Measurements from ENCODE around the gene KAT7.
A peak's percentile ranks its signal among the peaks of the same experiment; 100 is the strongest.
"Not testable (repeated sequence)": the region's sequence is repeated elsewhere in the genome, so short reads cannot be mapped to it uniquely, and the experiment has no call there.

The KAT7 gene

GRCh38 chr17:49809056-49809455 is 20.6 kb downstream of the KAT7 start:
- DNase-seq (ENCODE audit: low read depth in 2 of 2), result no peak

- DNase-seq (ENCODE audit: low read depth in 2 of 2), result no peak
Measured at GRCh38 chr17:49814781-49815529, 26.5 kb downstream of the KAT7 start.

GRCh38 chr17:49815761-49816281 is 27.3 kb downstream of the KAT7 start:
- DNase-seq (ENCODE audit: low read depth in 2 of 2), result no peak

GRCh38 chr17:49817993-49818392 is 29.5 kb downstream of the KAT7 start:
- DNase-seq (ENCODE audit: low read depth in 2 of 2), result peak in 1 of 2 donors; percentile 7

- DNase-seq (ENCODE audit: low read depth in 2 of 2), result no peak
Measured at GRCh38 chr17:49819138-49819537, 30.7 kb downstream of the KAT7 start.

- DNase-seq (ENCODE audit: low read depth in 2 of 2), result no peak
Measured at GRCh38 chr17:49819651-49820050, 31.2 kb downstream of the KAT7 start.

GRCh38 chr17:49820773-49821172 is 32.3 kb downstream of the KAT7 start:
- no peak for DNase-seq (ENCODE audit: low read depth in 2 of 2)

- DNase-seq (ENCODE audit: low read depth in 2 of 2), result no peak
Measured at GRCh38 chr17:49821466-49821865, 33.0 kb downstream of the KAT7 start.

GRCh38 chr17:49821916-49822315 is 33.4 kb downstream of the KAT7 start:
- no peak for DNase-seq (ENCODE audit: low read depth in 2 of 2)

- no peak for DNase-seq (ENCODE audit: low read depth in 2 of 2)
Measured at GRCh38 chr17:49822829-49823228, 34.3 kb downstream of the KAT7 start.

GRCh38 chr17:49823614-49824013 is 35.1 kb downstream of the KAT7 start:
- DNase-seq (ENCODE audit: low read depth in 2 of 2), result no peak

GRCh38 chr17:49825645-49826044 is 37.2 kb downstream of the KAT7 start:
- DNase-seq (ENCODE audit: low read depth in 2 of 2), result no peak

GRCh38 chr17:49828325-49828724 is 39.8 kb downstream of the KAT7 start:
- DNase-seq (ENCODE audit: low read depth in 2 of 2), result not testable (repeated sequence)

- no peak for DNase-seq (ENCODE audit: low read depth in 2 of 2)
Measured at GRCh38 chr17:49829026-49829425, 40.5 kb downstream of the KAT7 start.

GRCh38 chr17:49830605-49831004 is 42.1 kb downstream of the KAT7 start:
- no peak for DNase-seq (ENCODE audit: low read depth in 2 of 2)

- no peak for DNase-seq (ENCODE audit: low read depth in 2 of 2)
Measured at GRCh38 chr17:49832840-49833599, 44.5 kb downstream of the KAT7 start.

GRCh38 chr17:49834118-49834743 is 45.8 kb downstream of the KAT7 start:
- no peak for DNase-seq (ENCODE audit: low read depth in 2 of 2)

- DNase-seq (ENCODE audit: low read depth in 2 of 2), result no peak
Measured at GRCh38 chr17:49835472-49835871, 47.0 kb downstream of the KAT7 start.

- no peak for DNase-seq (ENCODE audit: low read depth in 2 of 2)
Measured at GRCh38 chr17:49836111-49837030, 47.9 kb downstream of the KAT7 start.

- no peak for DNase-seq (ENCODE audit: low read depth in 2 of 2)
Measured at GRCh38 chr17:49839455-49839854, 51.0 kb downstream of the KAT7 start.

GRCh38 chr17:49841548-49841947 is 53.1 kb downstream of the KAT7 start:
- DNase-seq (ENCODE audit: low read depth in 2 of 2), result no peak

Measured in stimulated activated CD4-positive, alpha-beta T cell treated with anti-CD3 and anti-CD28 coated beads, Interleukin-1b, Interleukin-23, amount 100 ng/mL, for 1 hour (primary cell).